Measurements from ENCODE around the gene SPPL3.

Gene SPPL3

DNA sequence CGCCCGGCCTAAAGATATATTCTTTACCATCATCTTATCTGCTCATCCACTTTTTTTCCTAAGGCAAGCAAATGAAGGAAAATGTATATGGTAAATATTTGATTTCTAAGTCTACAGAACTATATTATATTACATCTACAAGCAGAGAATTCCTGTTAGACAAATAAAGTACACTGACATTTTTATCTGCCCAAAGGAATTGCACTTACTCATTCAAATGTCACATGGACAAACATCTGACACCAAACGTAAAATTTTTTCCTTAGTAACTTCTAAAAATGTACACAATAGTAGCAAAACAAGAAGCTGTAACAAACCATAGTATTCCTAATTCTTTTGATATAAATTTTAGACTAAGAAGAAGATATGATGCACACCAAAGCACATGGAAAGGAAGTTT is 51.0 kb downstream of the SPPL3 start:
- no peak overlapping the region for H3K4me3 ChIP-seq (ENCODE audit: low read depth, low read length)
- no peaks in the 10 kb centered on the region for H3K9me3 ChIP-seq (ENCODE audit: severe bottlenecking)
- no peaks in the 10 kb centered on the region for H3K36me3 ChIP-seq
- H3K27ac ChIP-seq: no peak overlapping the region
- no peaks in the 10 kb centered on the region for H3K27me3 ChIP-seq (ENCODE audit: insufficient read depth, low read depth, severe bottlenecking)
- TF ChIP-seq, protein P1, sequence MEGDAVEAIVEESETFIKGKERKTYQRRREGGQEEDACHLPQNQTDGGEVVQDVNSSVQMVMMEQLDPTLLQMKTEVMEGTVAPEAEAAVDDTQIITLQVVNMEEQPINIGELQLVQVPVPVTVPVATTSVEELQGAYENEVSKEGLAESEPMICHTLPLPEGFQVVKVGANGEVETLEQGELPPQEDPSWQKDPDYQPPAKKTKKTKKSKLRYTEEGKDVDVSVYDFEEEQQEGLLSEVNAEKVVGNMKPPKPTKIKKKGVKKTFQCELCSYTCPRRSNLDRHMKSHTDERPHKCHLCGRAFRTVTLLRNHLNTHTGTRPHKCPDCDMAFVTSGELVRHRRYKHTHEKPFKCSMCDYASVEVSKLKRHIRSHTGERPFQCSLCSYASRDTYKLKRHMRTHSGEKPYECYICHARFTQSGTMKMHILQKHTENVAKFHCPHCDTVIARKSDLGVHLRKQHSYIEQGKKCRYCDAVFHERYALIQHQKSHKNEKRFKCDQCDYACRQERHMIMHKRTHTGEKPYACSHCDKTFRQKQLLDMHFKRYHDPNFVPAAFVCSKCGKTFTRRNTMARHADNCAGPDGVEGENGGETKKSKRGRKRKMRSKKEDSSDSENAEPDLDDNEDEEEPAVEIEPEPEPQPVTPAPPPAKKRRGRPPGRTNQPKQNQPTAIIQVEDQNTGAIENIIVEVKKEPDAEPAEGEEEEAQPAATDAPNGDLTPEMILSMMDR (IDR thresholded peaks at IDR 0.05; ENCODE audit: low read depth, low read length): no peak
- DNase-seq: no peak

DNA sequence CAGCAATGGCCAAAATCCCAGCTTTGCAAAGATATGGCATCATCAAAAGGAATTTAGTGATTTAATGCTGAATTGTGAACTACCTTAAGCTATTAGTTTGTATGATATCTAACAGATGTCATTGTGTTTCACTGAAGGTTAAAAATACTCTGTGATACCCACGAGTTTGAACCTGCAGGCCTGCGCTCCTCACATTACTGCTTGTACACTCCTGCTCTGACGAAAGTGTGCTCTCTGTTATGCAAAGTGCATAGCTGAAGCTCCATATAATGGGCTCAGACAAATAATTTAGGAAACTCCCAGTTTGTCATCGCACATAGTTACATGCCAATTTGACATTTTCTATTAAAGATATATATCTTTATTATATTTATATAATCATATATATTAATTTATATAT is 52.2 kb downstream of the SPPL3 start:
- no peak for DNase-seq
- Histone ChIP-seq H3K4me3 (ENCODE audit: low read depth, low read length) (no peak overlapping the region), H3K9me3 (ENCODE audit: severe bottlenecking) (no peaks in the 10 kb centered on the region), H3K27ac (no peak overlapping the region), H3K27me3 (ENCODE audit: insufficient read depth, low read depth, severe bottlenecking) (no peaks in the 10 kb centered on the region), H3K36me3 (no peaks in the 10 kb centered on the region)
- TF ChIP-seq, protein P1 (IDR thresholded peaks at IDR 0.05; ENCODE audit: low read depth, low read length): no peak

DNA sequence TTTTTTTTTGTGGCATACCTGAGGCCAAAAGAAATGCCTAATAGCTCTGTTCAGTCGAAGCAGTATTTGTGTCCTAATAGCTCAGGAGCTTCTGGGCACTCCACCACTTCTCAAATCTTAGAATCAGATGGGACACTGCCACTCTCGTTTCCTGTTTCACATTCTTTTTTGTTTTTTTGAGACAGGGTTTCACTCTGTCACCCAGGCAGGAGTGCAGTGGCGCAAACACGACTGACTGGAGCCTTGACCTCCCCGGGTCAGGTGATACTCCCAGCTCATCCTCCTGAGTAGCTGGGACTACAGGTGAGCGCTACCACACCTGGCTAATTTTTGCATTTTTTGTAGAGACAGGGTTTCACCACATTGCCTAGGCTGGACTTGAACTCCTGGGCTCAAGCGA is 52.7 kb downstream of the SPPL3 start:
- H3K27ac ChIP-seq: no peak overlapping the region

DNA sequence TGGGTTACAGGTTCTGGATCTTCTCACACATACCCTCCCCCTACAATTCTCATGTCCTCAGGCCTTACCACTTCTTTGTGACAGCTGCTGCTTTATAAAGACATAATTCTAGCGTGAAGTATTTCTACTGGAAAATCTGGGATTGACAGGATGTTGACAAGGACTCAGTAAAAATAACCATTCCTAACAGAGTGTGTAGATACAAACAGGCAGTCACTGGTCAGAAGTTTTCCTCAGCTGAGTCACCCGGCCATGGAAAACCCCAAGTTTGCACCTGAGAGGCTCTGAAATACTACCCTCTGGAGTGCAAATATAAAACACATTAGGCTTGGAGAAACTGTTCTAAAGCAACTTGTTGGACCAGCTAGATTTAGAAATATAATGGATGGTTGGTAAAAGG is 54.4 kb downstream of the SPPL3 start:
- H3K36me3 ChIP-seq: no peaks in the 10 kb centered on the region
- no peaks in the 10 kb centered on the region for H3K9me3 ChIP-seq (ENCODE audit: severe bottlenecking)
- TF ChIP-seq, protein P1 (IDR thresholded peaks at IDR 0.05; ENCODE audit: low read depth, low read length): no peak
- DNase-seq: no peak
- H3K27ac ChIP-seq: no peak overlapping the region
- no peaks in the 10 kb centered on the region for H3K27me3 ChIP-seq (ENCODE audit: insufficient read depth, low read depth, severe bottlenecking)
- no peak overlapping the region for H3K4me3 ChIP-seq (ENCODE audit: low read depth, low read length)

More for the DNA sequence above, 52.7 kb downstream of the SPPL3 start:
- Histone ChIP-seq H3K4me3 (ENCODE audit: low read depth, low read length) (no peak overlapping the region), H3K27me3 (ENCODE audit: insufficient read depth, low read depth, severe bottlenecking) (no peaks in the 10 kb centered on the region), H3K9me3 (ENCODE audit: severe bottlenecking) (no peaks in the 10 kb centered on the region), H3K36me3 (no peaks in the 10 kb centered on the region)
- TF ChIP-seq, protein P1 (IDR thresholded peaks at IDR 0.05; ENCODE audit: low read depth, low read length): no peak
- DNase-seq: no peak

DNA sequence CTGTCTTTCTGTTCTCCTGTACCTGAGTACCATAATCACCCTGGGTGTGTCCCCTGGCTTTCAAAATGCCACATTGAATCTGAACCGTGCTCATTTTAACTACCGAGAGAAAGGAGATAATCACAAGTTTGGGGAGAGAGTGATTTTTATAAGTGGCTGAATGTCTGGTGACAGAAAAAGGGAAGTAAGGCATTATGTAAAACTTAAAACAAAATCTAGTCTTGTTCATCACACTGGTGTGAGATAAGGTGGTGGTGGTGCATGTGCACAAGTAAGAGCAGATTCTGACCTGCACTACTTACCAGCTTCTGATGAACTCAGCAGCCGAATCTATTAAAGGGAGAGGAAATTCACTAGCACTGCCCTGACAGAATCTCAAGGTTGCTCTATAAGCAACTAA is 56.3 kb downstream of the SPPL3 start:
- Histone ChIP-seq H3K27ac (no peak overlapping the region), H3K4me3 (ENCODE audit: low read depth, low read length) (no peak overlapping the region), H3K36me3 (no peaks in the 10 kb centered on the region), H3K27me3 (ENCODE audit: insufficient read depth, low read depth, severe bottlenecking) (no peaks in the 10 kb centered on the region), H3K9me3 (ENCODE audit: severe bottlenecking) (no peaks in the 10 kb centered on the region)
- DNase-seq: no peak
- TF ChIP-seq, protein P1 (IDR thresholded peaks at IDR 0.05; ENCODE audit: low read depth, low read length): no peak

DNA sequence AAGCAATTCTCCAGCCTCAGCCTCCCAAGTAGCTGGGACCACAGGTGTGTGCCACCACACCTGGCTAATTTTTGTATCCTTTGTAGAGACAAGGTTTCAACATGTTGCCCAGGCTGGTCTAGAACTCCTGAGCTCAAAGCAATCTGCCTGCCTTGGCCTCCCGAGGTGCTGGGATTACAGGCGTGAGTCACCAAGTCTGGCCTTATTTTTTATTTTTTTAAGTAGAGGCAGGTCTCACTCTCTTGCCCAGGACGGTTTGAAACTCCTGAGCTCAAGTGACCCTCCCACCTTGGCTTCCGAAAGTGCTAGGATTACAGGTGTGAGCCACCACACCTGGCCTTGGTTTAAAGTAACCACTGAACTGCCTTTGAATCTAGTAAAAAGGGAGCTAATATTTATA is 56.8 kb downstream of the SPPL3 start:
- Histone ChIP-seq H3K27ac (no peak overlapping the region), H3K36me3 (no peaks in the 10 kb centered on the region), H3K27me3 (ENCODE audit: insufficient read depth, low read depth, severe bottlenecking) (no peaks in the 10 kb centered on the region), H3K9me3 (ENCODE audit: severe bottlenecking) (no peaks in the 10 kb centered on the region), H3K4me3 (ENCODE audit: low read depth, low read length) (no peak overlapping the region)
- TF ChIP-seq, protein P1 (IDR thresholded peaks at IDR 0.05; ENCODE audit: low read depth, low read length): no peak
- DNase-seq: no peak

Data from WERI-Rb-1 (cell line).